Stimulated activated CD4-positive, alpha-beta T cell treated with anti-CD3 and anti-CD28 coated beads, Interleukin-4, amount 100 ng/mL, for 4 hours (primary cell): Measurements from ENCODE around the gene ZNF79.

Experiments used
- DNase-seq, 2 experiments: peaks; one replicate each; pipeline ENCODE4 v3.0.0-alpha.2; 2020

The ZNF79 gene

GRCh38 chr9:127398715-127399400, 25.3 kb upstream of the ZNF79 start:
- DNase-seq = no peak

- DNase-seq = no peak
Measured at GRCh38 chr9:127399736-127400269, 24.4 kb upstream of the ZNF79 start.

GRCh38 chr9:127402401-127403090, 21.6 kb upstream of the ZNF79 start:
- DNase-seq = no peak

GRCh38 chr9:127403507-127404192, 20.5 kb upstream of the ZNF79 start:
- no peak for DNase-seq

GRCh38 chr9:127404631-127405030, 19.6 kb upstream of the ZNF79 start:
- DNase-seq = no peak

GRCh38 chr9:127405344-127406125, 18.6 kb upstream of the ZNF79 start:
- no peak for DNase-seq

GRCh38 chr9:127406799-127407491, 17.2 kb upstream of the ZNF79 start:
- no peak for DNase-seq

- DNase-seq = no peak
Measured at GRCh38 chr9:127407492-127407843, 16.7 kb upstream of the ZNF79 start.

GRCh38 chr9:127411122-127411521, 13.1 kb upstream of the ZNF79 start:
- no peak for DNase-seq

GRCh38 chr9:127415141-127415540, 9.0 kb upstream of the ZNF79 start:
- no peak for DNase-seq

- DNase-seq = no peak
Measured at GRCh38 chr9:127415657-127416056, 8.5 kb upstream of the ZNF79 start.

GRCh38 chr9:127417131-127418036, 6.8 kb upstream of the ZNF79 start:
- no peak for DNase-seq

GRCh38 chr9:127418037-127418471, 6.1 kb upstream of the ZNF79 start:
- DNase-seq = peak; percentile 32 to 47

- no peak for DNase-seq
Measured at GRCh38 chr9:127419348-127419747, 4.8 kb upstream of the ZNF79 start.

GRCh38 chr9:127421057-127421456, 3.1 kb upstream of the ZNF79 start:
- DNase-seq = no peak

- DNase-seq = no peak
Measured at GRCh38 chr9:127422133-127422782, 1.9 kb upstream of the ZNF79 start.

GRCh38 chr9:127422787-127423186, 1.4 kb upstream of the ZNF79 start:
- DNase-seq = no peak

- no peak for DNase-seq
Measured at GRCh38 chr9:127423476-127423933, 677 bp upstream of the ZNF79 start.

GRCh38 chr9:127424676-127424999, 456 bp downstream of the ZNF79 start:
- DNase-seq = peak in 1 of 2 experiments; percentile 28

- peak in 1 of 2 experiments; percentile 50 for DNase-seq
Measured at GRCh38 chr9:127426756-127427155, 2.6 kb downstream of the ZNF79 start.

GRCh38 chr9:127428348-127428747, 4.2 kb downstream of the ZNF79 start:
- DNase-seq = no peak
